ENCODE measurements around the gene SYT7. TPM values are rescaled to one million over a fixed set of nuclear protein-coding genes. Genes with fewer than 3 reads are reported as not detected.

SYT7 gene
- total and polyA plus RNA-seq, 2 of the 4 experiments (the other 2 are of a cell fraction) = under 0.01 to 0.19 TPM

DNA sequence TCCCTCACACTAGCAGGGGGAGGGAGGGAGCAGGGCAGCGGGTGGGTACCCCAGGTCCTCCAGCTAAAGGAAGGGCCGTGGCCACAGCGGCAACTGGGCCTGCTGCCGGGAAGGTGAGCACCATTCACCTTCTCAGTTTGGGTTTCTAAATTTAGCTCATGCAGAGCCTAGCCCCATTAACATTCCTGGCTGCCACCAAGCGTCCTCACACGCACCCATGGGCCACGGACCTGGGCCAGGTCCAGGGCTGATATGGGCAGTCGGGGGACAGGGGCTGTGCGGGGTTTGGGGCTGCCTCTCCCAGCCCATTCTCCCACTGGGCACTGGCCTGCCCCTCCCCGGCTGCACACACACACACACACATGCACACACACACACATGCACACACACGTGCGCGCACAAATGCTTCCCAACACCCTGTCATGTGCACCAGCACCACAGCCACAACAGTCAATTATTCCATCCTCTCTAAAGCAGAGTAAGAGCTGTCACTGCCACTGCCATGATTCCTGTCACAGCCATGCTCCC is 28.7 kb downstream of the SYT7 start:
- Histone ChIP-seq H2BK120ac (ENCODE audit: low read depth, low read length) (no peak overlapping the region), H3K4me1 (ENCODE audit: control insufficient read depth, insufficient read depth, low read length) (peaks cover 2% of the 10 kb centered on the region; the same call in 1 of the 2 replicates), H3K14ac (replicated peaks; ENCODE audit: low read depth, low read length) (no peak overlapping the region), H3K27ac (ENCODE audit: insufficient read depth, low read length) (no peak overlapping the region), H3K27me3 (ENCODE audit: control insufficient read depth, insufficient read depth, low read length) (peaks cover 53% of the 10 kb centered on the region), H2AK9ac (replicated peaks; ENCODE audit: low read depth, low read length, poor library complexity) (peak overlapping the region; percentile 70), H3K56ac (ENCODE audit: extremely low read depth, insufficient read depth, low read length) (no peak overlapping the region), H3K9me1 (ENCODE audit: insufficient read depth, low read length) (no peaks in the 10 kb centered on the region), H4K8ac (ENCODE audit: low read depth in 2 of 2, low read length in 2 of 2) (no peak overlapping the region), H4K5ac (ENCODE audit: low read depth, low read length) (no peak overlapping the region), H3K4me3 (ENCODE audit: insufficient read depth, low read depth, low read length) (no peak overlapping the region), H3K4me2 (ENCODE audit: low read depth, low read length) (no peak overlapping the region), H3K18ac (ENCODE audit: low read depth, low read length) (no peak overlapping the region), H4K20me1 (ENCODE audit: insufficient read depth, low read length) (no peaks in the 10 kb centered on the region; the same call in 1 of the 2 replicates), H3K9ac (ENCODE audit: low read depth, low read length) (no peak overlapping the region), H4K91ac (ENCODE audit: insufficient read depth, low read depth, low read length) (no peak overlapping the region), H3K9me3 (ENCODE audit: control insufficient read depth, insufficient read depth, low read length) (no peaks in the 10 kb centered on the region), H2BK20ac (ENCODE audit: low read depth, low read length) (no peak overlapping the region), H3K36me3 (ENCODE audit: control insufficient read depth, insufficient read depth, low read length) (no peaks in the 10 kb centered on the region), H3K4ac (ENCODE audit: low read depth, low read length) (no peak overlapping the region), H2BK5ac (ENCODE audit: low read depth, low read length, poor library complexity, severe bottlenecking) (no peak overlapping the region), H2AFZ (replicated peaks; ENCODE audit: low read length, poor library complexity) (peak overlapping the region; percentile 65), H2AK5ac (ENCODE audit: low read depth, low read length) (no peak overlapping the region), H3K23ac (ENCODE audit: low read depth, low read length) (no peak overlapping the region), H3K79me1 (ENCODE audit: low read depth in 1 of 2, low read length in 2 of 2) (no peaks in the 10 kb centered on the region), H2BK15ac (ENCODE audit: low read depth, low read length) (no peak overlapping the region)
- intact Hi-C loops (cut with micrococcal nuclease) = no loop called here
- in situ Hi-C loops (cut with MboI; ENCODE audit: low sequenced_read_pairs) = no loop called here
- POLR2A ChIA-PET (ENCODE audit: unreplicated experiment) = no interaction called here
- TF ChIP-seq FOS (IDR thresholded peaks at IDR 0.05; ENCODE audit: low read depth, low read length) = no peak
- TF ChIP-seq POLR2A (IDR thresholded peaks at IDR 0.05; ENCODE audit: low read depth, low read length) = no peak
- TF ChIP-seq NFE2L2 (IDR thresholded peaks at IDR 0.05; ENCODE audit: low read depth, low read length) = no peak
- no peak for TF ChIP-seq CHD1 (IDR thresholded peaks at IDR 0.05; ENCODE audit: low read depth, low read length)
- TF ChIP-seq ELK1 (IDR thresholded peaks at IDR 0.05; ENCODE audit: borderline replicate concordance, low read depth, low read length) = no peak
- TF ChIP-seq CTCF (conservative IDR thresholded peaks at IDR 0.05; ENCODE audit: low read depth, low read length) = no peak
- no peak for TF ChIP-seq MAZ (IDR thresholded peaks at IDR 0.05; ENCODE audit: borderline replicate concordance, low read depth, low read length)
- dilution Hi-C loops (cut with HindIII; ENCODE audit: low sequenced_read_pairs, unreplicated experiment) = no loop called here
- DNase-seq (no peak), ATAC-seq (ENCODE audit: low read depth) (no peak)
- WGBS, 2 experiments (ENCODE audit: extremely low coverage in 2 of 2, insufficient read length in 1 of 2) = 69% methylated on average over 5 of the region's 13 CpGs; no CpG with 5 or more reads in 1 of the 2 experiments
- CTCF ChIA-PET = no interaction called here
- BruUV-seq (replicated peaks) = no TSS peak

Data from IMR-90 (cell line).